B cell (primary cell): ENCODE results near the gene STH. TPM values are rescaled to one million over a fixed set of nuclear protein-coding genes. Genes with fewer than 3 reads are reported as not detected.
A peak's percentile ranks its signal among the peaks of the same experiment; 100 is the strongest.

Experiments
- ATAC-seq: fragments of 200-7000 bp; cut with Tn5 transposase; one replicate; pipeline ENCODE4 v1.10.0; 2021; ENCODE audit warnings: low read depth, mild to moderate bottlenecking, moderate number of reproducible peaks, moderate library complexity
- CTCF ChIA-PET: fragments of 350-600 bp; sonication (Branson Sonifier 250); formaldehyde crosslinking; loops from one replicate; lab custom pipeline; 2021; ENCODE audit warnings: antibody characterized with exemption, inconsistent platforms; lab: Charles Lee
- POLR2A ChIA-PET: fragments of 350-600 bp; sonication (Branson Sonifier 250); formaldehyde crosslinking; loops from one replicate; lab custom pipeline; 2021; ENCODE audit warnings: antibody characterized with exemption; lab: Charles Lee
- DNase-seq: peaks from one replicate; pipeline ENCODE4 v3.0.0; 2013
- H2AFZ ChIP-seq: 2 replicates; pipeline ENCODE4 v1.6.1; 2012; ENCODE audit warnings: mild to moderate bottlenecking, low read depth, low read length; ENCODE audit not compliant: insufficient read depth, poor library complexity, severe bottlenecking
- H3K27ac ChIP-seq, 2 donors: 1 replicate in 1 of 2; 2 replicates in 1 of 2; pipeline ENCODE4 v1.5.1; 2012 to 2013; ENCODE audit warnings: low read length in 2 of 2, mild to moderate bottlenecking in 2 of 2, moderate library complexity in 1 of 2
- H3K27me3 ChIP-seq, 4 experiments: fragments of 200-600 bp in 1 of 4; sonication (generic) in 1 of 4; replicated peaks in 1 of 4; 1 replicate in 2 of 4; 2 replicates in 2 of 4; pipeline versions ENCODE4 v1.6.1 to v1.7.0; 2013 to 2016; ENCODE audit warnings: low read length in 3 of 4, mild to moderate bottlenecking in 2 of 4, mixed read lengths in 1 of 4, moderate library complexity in 1 of 4; ENCODE audit not compliant: insufficient read depth in 4 of 4, control insufficient read depth in 3 of 4; ENCODE audit errors: control extremely low read depth in 1 of 4
- H3K36me3 ChIP-seq, 2 experiments: replicated peaks in 1 of 2; 1 replicate in 1 of 2; 2 replicates in 1 of 2; pipeline versions ENCODE4 v1.6.1 to v1.7.1; 2013; ENCODE audit warnings: low read length in 1 of 2; ENCODE audit not compliant: insufficient read depth in 2 of 2, control insufficient read depth in 1 of 2; ENCODE audit errors: control extremely low read depth in 1 of 2, extremely low read depth in 1 of 2
- H3K4me1 ChIP-seq, 2 donors: fragments of 200-600 bp in 1 of 2; sonication (generic) in 1 of 2; 1 replicate in 1 of 2; 2 replicates in 1 of 2; pipeline versions ENCODE4 v1.5.1 to v1.6.1; 2013 to 2017; ENCODE audit warnings: low read length in 2 of 2; ENCODE audit not compliant: control insufficient read depth in 2 of 2, insufficient read depth in 2 of 2
- H3K4me2 ChIP-seq: replicated peaks from 2 replicates; pipeline ENCODE3; 2012; ENCODE audit warnings: mild to moderate bottlenecking, low read depth, low read length; ENCODE audit not compliant: poor library complexity, severe bottlenecking
- H3K4me3 ChIP-seq, 5 experiments: fragments of 200-600 bp in 1 of 5; sonication (generic) in 1 of 5; 1 replicate in 3 of 5; 2 replicates in 2 of 5; pipeline versions ENCODE4 v1.5.1 to v1.7.0; 2011 to 2016; ENCODE audit warnings: low read length in 4 of 5, mild to moderate bottlenecking in 4 of 5, low read depth in 2 of 5, control low read depth in 1 of 5, moderate library complexity in 1 of 5; ENCODE audit not compliant: insufficient read depth in 1 of 5; ENCODE audit errors: control extremely low read depth in 1 of 5, extremely low read depth in 1 of 5
- H3K79me2 ChIP-seq: fragments of 200-600 bp; sonication (generic); one replicate; pipeline ENCODE4 v1.6.0; 2016; ENCODE audit warnings: low read length; ENCODE audit not compliant: control insufficient read depth, insufficient read depth
- H3K9ac ChIP-seq: fragments of 200-600 bp; sonication (generic); 2 replicates; pipeline ENCODE4 v1.6.1; 2017; ENCODE audit warnings: mild to moderate bottlenecking, low read length, moderate library complexity
- H3K9me3 ChIP-seq, 3 donors: one replicate each; pipeline versions ENCODE4 v1.6.1 to v1.7.1; 2013; ENCODE audit warnings: low read length in 2 of 3; ENCODE audit not compliant: control insufficient read depth in 2 of 3, insufficient read depth in 1 of 3; ENCODE audit errors: control extremely low read depth in 1 of 3
- H4K20me1 ChIP-seq: 2 replicates; pipeline ENCODE4 v1.6.0; 2012; ENCODE audit warnings: mild to moderate bottlenecking, low read length; ENCODE audit not compliant: insufficient read depth, control insufficient read depth, poor library complexity, severe bottlenecking
- H3K27ac Mint-ChIP-seq: one replicate; pipeline ENCODE4 v1.8.0; 2021; ENCODE audit warnings: mixed read lengths
- H3K27me3 Mint-ChIP-seq: one replicate; pipeline ENCODE4 v1.8.0; 2021; ENCODE audit warnings: mixed read lengths
- H3K4me1 Mint-ChIP-seq: one replicate; pipeline ENCODE4 v1.8.0; 2021; ENCODE audit warnings: mixed read lengths
- H3K4me3 Mint-ChIP-seq: one replicate; pipeline ENCODE4 v1.8.0; 2021; ENCODE audit warnings: mixed read lengths
- H3K9me3 Mint-ChIP-seq: one replicate; pipeline ENCODE4 v1.8.0; 2022; ENCODE audit warnings: mixed read lengths; ENCODE audit not compliant: insufficient read depth
- EZH2 ChIP-seq: IDR thresholded peaks from 2 replicates; pipeline ENCODE4 v1.6.1; 2012; ENCODE audit warnings: borderline replicate concordance, low read depth, mild to moderate bottlenecking, moderate library complexity, low read length; ENCODE audit not compliant: insufficient read depth, poor library complexity, severe bottlenecking
- WGBS: methylation state at CpG from one replicate; pipeline ENCODE4 v1.1.5; 2013; ENCODE audit warnings: missing lambda C conversion rate; ENCODE audit not compliant: insufficient coverage; 5-methylcytosine and 5-hydroxymethylcytosine counted together
- intact Hi-C: fragments of 100-400 bp; cut with micrococcal nuclease; formaldehyde crosslinking; loops from one replicate; pipeline ENCODE4 v1.10.0; 2022
- polyA plus RNA-seq: library from polyadenylated mRNA; depleted of rRNA; stranded (reverse); fragments of >200 nt; gene quantifications from 2 replicates; pipeline ENCODE4 v1.2.3, GENCODE V29; 2012
- total RNA-seq, 2 donors: library from RNA; stranded (reverse); fragments of 120-200 nt in 1 of 2; gene quantifications; 1 replicate in 1 of 2; 2 replicates in 1 of 2; pipeline versions ENCODE4 v1.2.3 to v1.2.4, GENCODE V29; 2013 to 2022
- TF ChIP-seq, protein P1 (sequence below): fragments of 200-600 bp; IDR thresholded peaks from one replicate; pipeline ENCODE4 v1.8.0; 2022; ENCODE audit warnings: antibody characterized with exemption, mild to moderate bottlenecking

Gene STH
- total and polyA plus RNA-seq, 2 donors (not counting 1 experiment from before 2014, with no cell fraction given): not detected

DNA sequence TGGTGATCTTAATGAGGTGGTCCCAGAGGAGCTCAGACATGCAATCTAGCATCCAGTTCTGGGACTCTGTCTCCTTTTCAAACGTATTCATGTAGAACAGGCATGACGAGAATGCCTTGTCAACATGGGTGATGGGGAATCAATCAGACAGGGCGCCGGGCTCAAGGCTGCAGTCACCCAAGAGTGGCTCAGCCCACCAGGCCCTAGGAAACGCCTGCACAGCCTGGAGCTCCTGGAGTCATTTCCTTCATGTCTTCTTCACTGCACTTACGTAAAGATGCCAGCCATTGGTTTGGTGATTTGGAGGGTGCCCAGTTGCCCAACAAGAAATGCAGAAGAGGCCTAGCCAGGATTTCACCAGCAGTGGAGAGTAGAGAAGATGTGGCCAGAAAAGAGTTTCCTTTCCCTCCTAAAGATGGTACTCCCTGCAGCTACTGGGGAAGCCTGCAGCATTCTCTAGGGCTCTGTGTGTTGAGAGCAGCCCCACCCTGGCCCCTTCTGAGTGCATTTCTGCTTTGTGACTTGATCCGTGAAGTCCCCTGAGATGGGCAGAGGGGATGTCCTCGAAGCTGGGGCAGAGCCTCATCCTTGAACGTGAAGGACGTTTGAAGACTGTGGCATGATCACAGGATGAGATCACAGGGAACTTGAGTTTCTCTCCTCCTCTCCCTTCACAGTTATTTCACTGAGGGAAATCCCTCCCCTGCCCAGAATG is 24.0 kb upstream of the STH start:
- H3K27me3 ChIP-seq: no peaks in the 10 kb centered on the region
- 52% methylated on average over 9 of the region's 10 CpGs for WGBS
- no peaks in the 10 kb centered on the region for H3K36me3 ChIP-seq
- intact Hi-C loops: no loop called here
- H3K9ac ChIP-seq: peak overlapping the region; percentile 8
- no peaks in the 10 kb centered on the region for H3K79me2 ChIP-seq
- peak overlapping the region; percentile 47 to 62 for H3K27ac ChIP-seq
- Mint-ChIP-seq H3K27ac (peak overlapping the region; percentile 85), H3K4me3 (peak overlapping the region; percentile 75), H3K9me3 (no peaks in the 10 kb centered on the region), H3K27me3 (peaks cover 10% of the 10 kb centered on the region), H3K4me1 (peaks cover 30% of the 10 kb centered on the region)
- peaks cover 21 to 31% of the 10 kb centered on the region in 2 donors for H3K4me1 ChIP-seq
- ChIA-PET CTCF (interaction anchor here (1.9 kb wide), 1 partner anchor 26 kb away, joined by 11 read pairs; no protein-coding TSS in a partner anchor), POLR2A (no interaction called here)
- H4K20me1 ChIP-seq: no peaks in the 10 kb centered on the region
- peaks cover 0 to 8% (median 3%) of the 10 kb centered on the region in 3 donors for H3K9me3 ChIP-seq
- peak overlapping the region; percentile 50 for H3K4me2 ChIP-seq
- ATAC-seq: peak; percentile 98
- peak overlapping the region; percentile 39 for H2AFZ ChIP-seq
- DNase-seq: peak; percentile 83
- no peak overlapping the region for H3K4me3 ChIP-seq
- TF ChIP-seq, protein P1, sequence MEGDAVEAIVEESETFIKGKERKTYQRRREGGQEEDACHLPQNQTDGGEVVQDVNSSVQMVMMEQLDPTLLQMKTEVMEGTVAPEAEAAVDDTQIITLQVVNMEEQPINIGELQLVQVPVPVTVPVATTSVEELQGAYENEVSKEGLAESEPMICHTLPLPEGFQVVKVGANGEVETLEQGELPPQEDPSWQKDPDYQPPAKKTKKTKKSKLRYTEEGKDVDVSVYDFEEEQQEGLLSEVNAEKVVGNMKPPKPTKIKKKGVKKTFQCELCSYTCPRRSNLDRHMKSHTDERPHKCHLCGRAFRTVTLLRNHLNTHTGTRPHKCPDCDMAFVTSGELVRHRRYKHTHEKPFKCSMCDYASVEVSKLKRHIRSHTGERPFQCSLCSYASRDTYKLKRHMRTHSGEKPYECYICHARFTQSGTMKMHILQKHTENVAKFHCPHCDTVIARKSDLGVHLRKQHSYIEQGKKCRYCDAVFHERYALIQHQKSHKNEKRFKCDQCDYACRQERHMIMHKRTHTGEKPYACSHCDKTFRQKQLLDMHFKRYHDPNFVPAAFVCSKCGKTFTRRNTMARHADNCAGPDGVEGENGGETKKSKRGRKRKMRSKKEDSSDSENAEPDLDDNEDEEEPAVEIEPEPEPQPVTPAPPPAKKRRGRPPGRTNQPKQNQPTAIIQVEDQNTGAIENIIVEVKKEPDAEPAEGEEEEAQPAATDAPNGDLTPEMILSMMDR: no peak
- TF ChIP-seq EZH2: no peak

DNA sequence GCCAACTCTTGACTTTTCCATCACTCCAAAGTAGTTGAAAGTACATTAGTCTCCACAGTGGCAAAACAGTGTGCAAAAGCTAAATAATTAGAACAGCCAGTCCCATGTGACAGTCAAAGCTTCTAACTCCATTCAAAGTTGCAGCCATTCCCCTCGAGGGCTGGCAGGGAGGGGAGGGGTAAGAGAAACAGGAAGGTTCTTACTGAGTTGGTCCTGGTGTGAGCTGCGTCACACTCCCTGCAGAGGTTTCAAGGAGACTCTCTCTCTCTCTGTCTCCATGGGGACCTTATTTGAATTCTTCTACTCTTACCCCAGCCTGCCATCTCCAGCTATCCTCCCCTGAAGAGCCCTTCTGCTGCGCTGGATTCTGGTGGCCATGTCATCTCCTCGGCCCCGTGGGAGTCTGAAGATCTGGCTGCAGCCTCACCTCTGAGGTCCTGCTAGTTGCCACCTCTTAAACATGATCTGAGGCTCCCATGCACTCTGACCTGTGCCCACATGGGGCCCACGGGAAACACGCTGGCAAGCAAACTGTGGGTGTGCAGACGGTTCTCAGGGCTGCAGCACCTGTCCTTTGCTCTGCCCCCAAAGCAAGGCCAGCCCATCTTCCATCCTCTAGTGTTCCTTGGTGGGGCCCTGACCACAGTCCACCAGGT is 23.3 kb upstream of the STH start:
- Histone ChIP-seq H3K4me3 (no peak overlapping the region), H2AFZ (peak overlapping the region; percentile 39), H3K79me2 (no peaks in the 10 kb centered on the region), H3K4me1 (peaks cover 21 to 31% of the 10 kb centered on the region in 2 donors), H3K27me3 (no peaks in the 10 kb centered on the region), H3K36me3 (no peaks in the 10 kb centered on the region), H3K4me2 (peak overlapping the region; percentile 50), H4K20me1 (no peaks in the 10 kb centered on the region), H3K27ac (peak overlapping the region; percentile 47 to 62), H3K9ac (peak overlapping the region; percentile 8), H3K9me3 (peaks cover 0 to 8% (median 3%) of the 10 kb centered on the region in 3 donors)
- WGBS: 75% methylated on average over 6 of the region's 8 CpGs
- Mint-ChIP-seq H3K27me3 (peaks cover 6% of the 10 kb centered on the region), H3K9me3 (no peaks in the 10 kb centered on the region), H3K4me1 (peaks cover 30% of the 10 kb centered on the region), H3K4me3 (peak overlapping the region; percentile 75), H3K27ac (peak overlapping the region; percentile 85)
- ChIA-PET CTCF (interaction anchor here (1.9 kb wide), 1 partner anchor 27 kb away, joined by 11 read pairs; no protein-coding TSS in a partner anchor), POLR2A (no interaction called here)
- no peak for TF ChIP-seq EZH2
- TF ChIP-seq, protein P1: no peak
- ATAC-seq: peak; percentile 55
- intact Hi-C loops: no loop called here
- no peak for DNase-seq
